Naive thymus-derived CD8-positive, alpha-beta T cell (primary cell): ENCODE measurements around the gene GEMIN2. TPM values are rescaled to one million over a fixed set of nuclear protein-coding genes. Genes with fewer than 3 reads are reported as not detected.
A peak's percentile ranks its signal among the peaks of the same experiment; 100 is the strongest.
"Not testable (repeated sequence)": the region's sequence is repeated elsewhere in the genome, so short reads cannot be mapped to it uniquely, and the experiment has no call there.

Source experiments
- ATAC-seq, 2 donors: fragments of 150-1000 bp; cut with Tn5 transposase in 1 of 2; sonication (Bioruptor Pico), chemical (Tn5 transposase) in 1 of 2; 1 replicate in 1 of 2; 2 replicates in 1 of 2; pipeline ENCODE4 v1.10.0; 2021; ENCODE audit warnings: mild to moderate bottlenecking in 2 of 2, moderate library complexity in 2 of 2
- POLR2A ChIA-PET: fragments of 350-600 bp; sonication (Branson Sonifier 250); formaldehyde crosslinking; loops from one replicate; lab custom pipeline; 2021; ENCODE audit warnings: antibody characterized with exemption; lab: Charles Lee
- DNase-seq, 10 donors: peaks; one replicate each; pipeline versions ENCODE4 v3.0.0 to v3.0.0-alpha.2; 2020 to 2022
- H3K27ac Mint-ChIP-seq, 10 donors: one replicate each; pipeline ENCODE4 v1.8.0; 2020 to 2022; ENCODE audit warnings: mild to moderate bottlenecking in 10 of 10, mixed read lengths in 10 of 10, moderate library complexity in 4 of 10, inconsistent platforms in 1 of 10
- H3K27me3 Mint-ChIP-seq, 5 donors: one replicate each; pipeline ENCODE4 v1.8.0; 2021 to 2022; ENCODE audit warnings: mixed read lengths in 5 of 5
- H3K36me3 Mint-ChIP-seq, 3 donors: one replicate each; pipeline ENCODE4 v1.8.0; 2020 to 2022; ENCODE audit warnings: mixed read lengths in 3 of 3, mild to moderate bottlenecking in 2 of 3, inconsistent platforms in 1 of 3
- H3K4me1 Mint-ChIP-seq, 4 donors: one replicate each; pipeline ENCODE4 v1.8.0; 2021 to 2022; ENCODE audit warnings: mixed read lengths in 4 of 4
- H3K4me3 Mint-ChIP-seq, 10 donors: one replicate each; pipeline ENCODE4 v1.8.0; 2020 to 2022; ENCODE audit warnings: mild to moderate bottlenecking in 10 of 10, mixed read lengths in 10 of 10, moderate library complexity in 6 of 10, inconsistent platforms in 1 of 10
- H3K9me3 Mint-ChIP-seq, 9 donors: one replicate each; pipeline ENCODE4 v1.8.0; 2020 to 2022; ENCODE audit warnings: mixed read lengths in 9 of 9, mild to moderate bottlenecking in 3 of 9, inconsistent platforms in 1 of 9, moderate library complexity in 1 of 9
- polyA plus RNA-seq, 3 donors: library from polyadenylated mRNA; unstranded; fragments of 300-500 nt; fragmentation: Illumina TruSeq; gene quantifications; one replicate each; pipeline ENCODE4 v1.2.3, GENCODE V29; 2021
- total RNA-seq, 8 experiments: library from RNA in 2 of 8; stranded (reverse) in 2 of 8; gene quantifications; one replicate each; pipeline ENCODE4 v1.2.3 and lab custom pipeline; 2021 to 2026

The GEMIN2 gene
- total and polyA plus RNA-seq, 5 experiments from 2014 or later, result 10.5 to 19.7 (median 17.0) TPM

DNA sequence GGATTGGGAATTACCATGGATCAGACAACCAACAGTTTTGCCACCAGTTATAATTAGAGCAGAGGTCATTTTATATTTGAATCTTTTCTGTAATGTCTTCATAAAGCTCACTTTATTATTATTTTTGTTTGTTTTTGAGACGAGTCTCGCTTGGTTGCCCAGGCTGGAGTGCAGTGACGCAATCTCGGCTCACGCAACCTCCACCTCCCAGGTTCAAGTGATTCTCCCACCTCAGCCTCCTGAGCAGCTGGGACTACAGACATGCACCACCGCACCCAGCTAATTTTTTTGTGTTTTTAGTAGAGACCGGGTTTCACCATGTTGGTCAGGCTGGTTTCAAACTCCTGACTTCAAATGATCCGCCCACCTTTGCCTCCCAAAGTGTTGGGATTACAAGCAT is 23.7 kb downstream of the GEMIN2 start:
- H3K9me3 Mint-ChIP-seq, H3K4me1 Mint-ChIP-seq, H3K27me3 Mint-ChIP-seq, H3K4me3 Mint-ChIP-seq, ATAC-seq, DNase-seq: not testable (repeated sequence)
- POLR2A ChIA-PET, result interaction anchor here (1.0 kb wide), 1 partner anchor 33 kb away, joined by 3 read pairs; the partner anchor contains the start of gene TRAPPC6B
- peaks cover 5 to 74% (median 27%) of the 10 kb centered on the region in 3 donors for H3K36me3 Mint-ChIP-seq
- peak overlapping the region in 3 of 10 donors; percentile 5 to 52 (median 47) for H3K27ac Mint-ChIP-seq

DNA sequence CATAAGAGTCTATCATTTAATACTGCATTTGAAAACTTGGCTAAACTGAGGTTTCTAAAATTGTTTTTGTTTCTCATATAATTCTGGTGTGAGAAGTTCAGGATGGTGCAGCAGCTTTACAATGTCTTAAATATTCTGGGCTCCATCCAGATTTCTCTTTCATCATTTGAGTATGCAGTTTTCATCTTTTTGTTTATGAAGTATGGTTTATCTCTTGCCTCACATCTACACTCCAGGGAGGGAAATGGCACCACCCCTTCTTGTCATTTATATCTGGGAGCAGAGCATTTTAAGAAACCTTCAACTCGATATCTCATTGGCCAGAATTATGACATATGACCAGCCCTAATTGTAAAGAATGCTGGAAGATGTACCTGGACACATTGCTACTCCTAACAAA is 24.3 kb downstream of the GEMIN2 start:
- ATAC-seq, result no peak
- Mint-ChIP-seq H3K27me3 (no peaks in the 10 kb centered on the region), H3K4me1 (peaks cover 0 to 5% (median 2%) of the 10 kb centered on the region in 4 donors), H3K9me3 (peaks cover 0 to 9% (median 4%) of the 10 kb centered on the region in 9 donors), H3K36me3 (peaks cover 9 to 75% (median 32%) of the 10 kb centered on the region in 3 donors), H3K4me3 (no peak overlapping the region), H3K27ac (peak overlapping the region in 5 of 10 donors; percentile 29 to 57 (median 47))
- POLR2A ChIA-PET, result interaction anchor here (1.0 kb wide), 1 partner anchor 32 kb away, joined by 3 read pairs; the partner anchor contains the start of gene TRAPPC6B
- DNase-seq, result no peak

DNA sequence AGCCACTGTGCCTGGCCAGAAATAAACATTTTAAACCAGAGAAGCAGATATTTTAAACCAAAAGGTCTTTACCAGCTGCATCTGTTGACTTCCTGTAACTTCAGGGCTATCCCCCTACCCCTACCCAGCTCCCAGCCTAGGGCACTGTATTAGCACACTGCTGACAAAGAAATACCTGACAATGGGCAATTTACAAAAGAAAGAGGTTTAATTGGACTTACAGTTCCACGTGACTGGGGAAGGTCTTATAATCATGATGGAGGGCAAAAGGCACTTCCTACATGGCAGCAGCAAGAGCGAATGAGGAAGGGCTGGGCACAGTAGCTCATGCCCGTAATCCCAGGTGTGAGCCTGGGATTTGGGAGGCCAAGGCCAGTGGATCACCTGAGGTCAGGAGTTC is 26.0 kb downstream of the GEMIN2 start:
- POLR2A ChIA-PET, result interaction anchor here (0.7 kb wide), 1 partner anchor 17 kb away, joined by 4 read pairs; no protein-coding TSS in a partner anchor
- Mint-ChIP-seq H3K4me1 (peaks cover 0 to 5% (median 2%) of the 10 kb centered on the region in 4 donors), H3K36me3 (peaks cover 9 to 58% (median 30%) of the 10 kb centered on the region in 3 donors), H3K4me3 (no peak overlapping the region), H3K27ac (peak overlapping the region in 4 of 10 donors; percentile 4 to 19 (median 9)), H3K27me3 (no peaks in the 10 kb centered on the region), H3K9me3 (peaks cover 0 to 9% (median 4%) of the 10 kb centered on the region in 9 donors)
- ATAC-seq (no peak), DNase-seq (no peak)

DNA sequence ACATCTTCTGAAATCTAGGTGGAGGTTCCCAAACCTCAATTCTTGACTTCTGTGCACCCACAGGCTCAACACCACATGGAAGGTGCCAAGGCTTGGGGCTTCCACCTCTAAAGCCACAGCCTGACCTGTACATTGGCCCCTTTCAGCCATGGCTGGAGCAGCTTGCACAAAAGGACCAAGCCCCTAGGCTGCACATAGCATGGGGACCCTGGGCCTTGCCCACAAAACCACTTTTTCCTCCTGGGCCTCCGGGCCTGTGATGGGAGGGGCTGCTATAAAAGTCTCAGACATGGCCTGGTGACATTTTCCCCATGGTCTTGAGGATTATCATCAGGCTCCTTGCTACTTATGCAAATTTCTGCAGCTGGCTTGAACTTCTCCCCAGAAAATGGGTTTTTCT is 27.5 kb downstream of the GEMIN2 start:
- H3K4me3 Mint-ChIP-seq, H3K4me1 Mint-ChIP-seq, ATAC-seq, H3K27ac Mint-ChIP-seq, POLR2A ChIA-PET, H3K27me3 Mint-ChIP-seq, H3K9me3 Mint-ChIP-seq, DNase-seq: not testable (repeated sequence)
- H3K36me3 Mint-ChIP-seq, result peaks cover 9 to 50% (median 28%) of the 10 kb centered on the region in 3 donors

DNA sequence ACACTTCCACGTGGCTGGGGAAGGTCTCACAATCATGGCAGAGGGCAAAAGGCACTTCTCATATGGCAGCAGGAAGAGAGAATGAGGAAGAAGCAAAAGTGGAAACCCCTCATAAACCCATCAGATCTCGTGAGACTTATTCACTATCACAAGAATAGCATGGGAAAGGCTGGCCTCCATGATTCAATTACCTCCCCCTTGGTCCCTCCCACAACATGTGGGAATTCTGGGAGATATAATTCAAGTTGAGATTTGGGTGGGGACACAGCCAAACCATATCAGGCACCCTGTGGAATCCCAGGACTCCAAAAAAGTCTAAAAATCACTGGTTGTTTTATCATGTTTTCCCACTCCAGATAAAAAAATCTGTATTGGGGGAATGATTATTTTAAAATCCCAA is 29.1 kb downstream of the GEMIN2 start:
- H3K4me3 Mint-ChIP-seq, H3K27me3 Mint-ChIP-seq, DNase-seq, POLR2A ChIA-PET, ATAC-seq, H3K4me1 Mint-ChIP-seq, H3K9me3 Mint-ChIP-seq: not testable (repeated sequence)
- peak overlapping the region in 1 of 10 donors; percentile 14 for H3K27ac Mint-ChIP-seq
- H3K36me3 Mint-ChIP-seq, result peaks cover 6 to 51% (median 36%) of the 10 kb centered on the region in 3 donors

DNA sequence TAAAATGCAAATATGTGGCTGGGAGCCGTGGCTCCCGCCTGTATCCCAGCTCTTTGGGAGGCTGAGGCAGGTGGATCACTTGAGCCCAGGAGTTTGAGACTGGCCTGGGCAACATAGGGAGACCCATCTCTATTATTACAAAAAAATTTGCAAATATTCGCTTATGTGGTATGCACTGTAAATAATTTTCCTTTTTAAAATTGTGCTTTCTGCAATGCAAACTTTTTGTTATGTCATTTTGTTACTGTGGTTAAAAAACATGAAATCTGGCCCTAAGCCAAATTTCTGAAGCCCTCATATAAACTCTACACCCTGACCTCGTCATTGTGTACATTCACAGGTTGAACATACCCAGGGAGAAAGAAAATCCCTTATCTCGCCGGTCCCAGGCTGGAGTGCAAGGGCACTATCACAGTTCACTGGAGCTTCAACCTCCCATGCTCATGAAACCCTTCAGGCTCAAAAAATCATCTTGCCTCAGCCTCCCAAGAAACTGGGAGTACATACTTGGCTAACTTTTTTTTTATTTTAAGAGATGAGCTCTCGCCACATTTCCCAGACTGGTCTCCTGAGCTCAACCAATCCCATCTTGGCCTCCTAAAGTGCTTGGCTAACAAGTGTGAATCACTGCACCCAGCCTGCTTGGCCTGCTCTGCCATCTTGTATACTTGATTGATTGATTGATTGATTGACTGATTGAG is 31.3 kb downstream of the GEMIN2 start:
- H3K36me3 Mint-ChIP-seq, result peaks cover 6 to 52% (median 39%) of the 10 kb centered on the region in 3 donors
- peaks cover 0 to 8% (median 4%) of the 10 kb centered on the region in 9 donors for H3K9me3 Mint-ChIP-seq
- H3K27ac Mint-ChIP-seq, result peak overlapping the region in 1 of 10 donors; percentile 60
- POLR2A ChIA-PET, result interaction anchor here (0.8 kb wide), 1 partner anchor 25 kb away, joined by 3 read pairs; the partner anchor contains the start of gene TRAPPC6B
- DNase-seq (no peak), ATAC-seq (no peak)
- peaks cover 0 to 5% (median 2%) of the 10 kb centered on the region in 4 donors for H3K4me1 Mint-ChIP-seq
- H3K27me3 Mint-ChIP-seq, result no peaks in the 10 kb centered on the region
- H3K4me3 Mint-ChIP-seq, result no peak overlapping the region

DNA sequence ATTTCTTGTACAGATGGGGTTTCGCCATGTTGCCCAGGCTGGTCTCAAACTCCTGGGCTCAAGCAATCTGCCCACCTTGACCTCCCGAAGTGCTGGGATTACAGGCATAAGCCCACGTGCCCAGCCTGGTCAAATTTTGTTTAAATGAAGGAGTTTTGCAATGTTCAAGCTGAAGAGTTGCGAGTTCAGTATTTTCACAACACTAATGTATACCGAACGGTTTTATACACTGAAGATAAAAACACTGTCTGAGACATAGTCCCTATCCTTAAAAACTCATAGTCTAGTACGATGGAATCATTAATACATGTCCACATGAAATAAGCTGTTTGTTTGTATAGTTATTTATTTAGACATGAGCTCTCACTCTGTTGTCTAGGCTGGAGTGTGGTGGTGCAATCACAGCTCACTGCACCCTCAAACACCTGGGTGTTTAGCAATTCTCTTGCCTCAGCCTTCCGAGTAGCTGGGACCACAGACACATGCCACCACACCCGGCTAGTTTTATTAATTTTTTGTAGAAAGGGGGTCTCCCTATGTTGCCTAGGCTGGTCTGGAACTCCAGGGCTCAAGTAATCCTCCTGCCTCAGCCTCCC is 40.6 kb downstream of the GEMIN2 start:
- DNase-seq (no peak), ATAC-seq (no peak)
- Mint-ChIP-seq H3K36me3 (peaks cover 0 to 74% (median 9%) of the 10 kb centered on the region in 3 donors), H3K4me3 (no peak overlapping the region), H3K4me1 (peaks cover 0 to 3% (median 0%) of the 10 kb centered on the region in 4 donors), H3K9me3 (no peaks in the 10 kb centered on the region), H3K27ac (peak overlapping the region in 1 of 10 donors; percentile 43), H3K27me3 (no peaks in the 10 kb centered on the region)
- POLR2A ChIA-PET, result no interaction called here

DNA sequence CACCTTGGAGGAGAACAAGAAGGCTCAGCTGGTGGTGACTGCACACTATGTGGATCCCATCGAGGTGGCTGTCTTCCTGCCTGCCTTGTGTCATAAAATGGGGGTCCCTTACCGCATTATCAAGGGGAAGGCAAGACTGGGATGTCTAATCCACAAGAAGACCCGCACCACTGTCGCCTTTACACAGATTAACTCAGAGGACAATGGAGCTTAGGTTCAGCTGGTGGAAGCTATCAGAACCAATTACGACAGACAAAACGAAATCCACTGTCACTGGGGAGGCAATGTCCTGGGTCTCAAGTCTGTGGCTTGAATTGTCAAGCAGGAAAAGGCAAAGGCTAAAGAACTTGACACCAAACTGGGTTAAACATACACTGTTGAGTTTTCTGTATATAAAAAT is 43.4 kb downstream of the GEMIN2 start:
- no peaks in the 10 kb centered on the region for H3K9me3 Mint-ChIP-seq
- no peaks in the 10 kb centered on the region for H3K27me3 Mint-ChIP-seq
- peaks cover 8 to 28% (median 19%) of the 10 kb centered on the region in 4 donors for H3K4me1 Mint-ChIP-seq
- POLR2A ChIA-PET, result no interaction called here
- H3K4me3 Mint-ChIP-seq, result no peak overlapping the region
- DNase-seq (no peak), ATAC-seq (no peak)
- H3K27ac Mint-ChIP-seq, result no peak overlapping the region
- H3K36me3 Mint-ChIP-seq, result peaks cover 2 to 74% (median 3%) of the 10 kb centered on the region in 3 donors

DNA sequence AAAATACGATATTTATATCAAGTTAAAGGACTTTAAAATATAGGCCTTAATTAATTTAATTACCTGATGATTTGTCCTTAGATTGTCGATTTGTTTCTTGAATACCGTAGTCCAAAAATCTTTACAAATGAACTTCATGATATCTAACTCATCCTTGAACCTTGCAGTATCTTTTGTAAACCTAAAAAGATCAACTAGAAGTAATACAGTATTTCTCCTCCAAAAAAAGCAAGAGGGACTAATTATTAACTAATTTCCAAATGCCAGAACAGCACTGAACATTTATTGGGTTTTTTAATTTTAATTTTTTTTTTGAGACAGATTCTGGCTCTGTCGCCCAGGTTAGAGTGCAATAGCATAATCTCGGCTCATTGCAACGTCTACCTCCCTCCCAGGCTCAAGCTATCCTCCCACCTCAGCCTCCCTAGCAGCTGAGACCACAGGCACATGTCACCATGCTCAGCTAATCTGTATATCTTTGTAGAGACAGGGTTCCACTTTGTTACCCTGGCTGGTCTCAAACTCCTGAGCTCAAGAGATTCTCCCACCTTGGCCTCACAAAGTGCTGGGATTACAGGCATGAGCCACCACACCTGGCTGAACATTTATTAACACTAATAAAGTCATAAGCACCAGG is 44.2 kb downstream of the GEMIN2 start:
- DNase-seq (no peak), ATAC-seq (no peak)
- Mint-ChIP-seq H3K27me3 (no peaks in the 10 kb centered on the region), H3K27ac (peak overlapping the region in 3 of 10 donors; percentile 7 to 47 (median 22)), H3K9me3 (no peaks in the 10 kb centered on the region), H3K4me3 (no peak overlapping the region), H3K4me1 (peaks cover 11 to 32% (median 25%) of the 10 kb centered on the region in 4 donors), H3K36me3 (peaks cover 6 to 74% (median 7%) of the 10 kb centered on the region in 3 donors)
- POLR2A ChIA-PET, result no interaction called here

DNA sequence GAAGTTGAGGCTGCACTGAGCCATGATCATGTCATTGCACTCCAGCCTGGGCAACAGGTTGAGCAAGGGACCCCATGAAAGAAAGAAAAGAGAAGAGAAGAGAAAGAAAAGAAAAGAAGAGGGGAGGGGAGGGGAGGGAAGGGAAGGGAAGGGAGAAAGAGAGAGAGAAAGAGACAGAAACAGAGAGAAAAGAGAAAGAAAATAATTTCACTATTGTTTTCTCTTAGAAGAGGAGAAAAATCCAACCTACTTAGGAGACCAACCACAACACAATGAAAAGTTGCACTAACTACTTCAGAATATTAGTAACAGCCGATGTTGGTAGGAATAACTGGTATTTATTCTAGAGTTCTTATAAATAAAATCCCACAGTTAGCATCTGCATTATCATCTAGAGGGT is 46.4 kb downstream of the GEMIN2 start:
- Mint-ChIP-seq H3K9me3 (no peaks in the 10 kb centered on the region), H3K4me3 (no peak overlapping the region), H3K4me1 (peaks cover 14 to 46% (median 35%) of the 10 kb centered on the region in 4 donors), H3K27ac (peak overlapping the region in 5 of 10 donors; percentile 31 to 71 (median 43)), H3K36me3 (peaks cover 6 to 73% (median 7%) of the 10 kb centered on the region in 3 donors), H3K27me3 (no peaks in the 10 kb centered on the region)
- ATAC-seq, result no peak
- DNase-seq, result no peak
- POLR2A ChIA-PET, result no interaction called here

DNA sequence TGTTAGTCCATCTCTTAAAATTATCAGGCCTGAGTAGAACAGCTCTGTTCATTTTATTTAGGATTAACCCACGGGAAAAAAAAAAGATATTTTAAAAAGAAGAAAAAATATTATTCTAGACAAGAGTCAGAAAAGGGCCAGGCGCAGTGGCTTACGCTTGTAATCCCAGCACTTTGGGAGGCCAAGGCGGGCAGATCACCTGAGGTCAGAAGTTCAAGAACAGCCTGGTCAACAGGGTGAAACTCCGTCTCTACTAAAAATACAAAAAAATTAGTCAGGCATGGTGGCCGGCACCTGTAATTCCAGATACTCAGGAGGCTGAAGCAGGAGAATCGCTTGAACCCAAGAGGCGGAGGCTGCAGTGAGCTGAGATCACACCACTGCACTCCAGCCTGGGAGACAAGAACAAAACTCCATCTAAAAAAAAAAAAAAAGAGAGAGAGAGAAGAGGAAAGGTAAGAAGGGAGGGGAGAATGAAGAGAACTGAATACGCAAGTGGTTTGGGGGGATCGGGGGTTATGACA is 53.7 kb downstream of the GEMIN2 start:
- not testable (repeated sequence) for H3K27me3 Mint-ChIP-seq, DNase-seq, H3K9me3 Mint-ChIP-seq, ATAC-seq
- Mint-ChIP-seq H3K36me3 (peaks cover 0 to 33% (median 4%) of the 10 kb centered on the region in 3 donors), H3K27ac (peak overlapping the region in 4 of 10 donors; percentile 11 to 70 (median 36)), H3K4me3 (peak overlapping the region in 9 of 10 donors; percentile 68 to 99 (median 93)), H3K4me1 (peaks cover 24 to 61% (median 51%) of the 10 kb centered on the region in 4 donors)
- POLR2A ChIA-PET, result interaction anchor here (1.0 kb wide), 2 partner anchors 66 to 264 kb away, joined by 4 to 5 read pairs; partner anchors contain the start of gene FBXO33

DNA sequence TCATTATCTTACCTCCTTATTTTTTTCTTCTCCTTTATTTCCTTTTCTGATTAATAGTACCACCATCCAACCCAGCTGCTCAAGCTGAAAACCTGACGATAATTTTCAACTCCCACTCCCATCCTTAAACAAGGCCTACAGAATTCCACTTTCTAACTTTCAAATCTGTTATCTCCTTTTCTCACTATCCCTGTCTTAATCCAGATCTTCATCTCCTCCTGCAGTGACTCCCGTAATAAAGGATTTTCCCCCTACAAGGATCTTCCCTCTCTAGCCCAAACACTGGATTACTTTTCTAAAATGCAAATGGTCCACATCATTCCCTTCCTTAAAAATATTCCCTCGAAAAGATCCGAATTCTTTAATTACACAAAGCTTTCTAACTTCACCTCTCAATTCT is 54.5 kb downstream of the GEMIN2 start:
- H3K9me3 Mint-ChIP-seq, result no peaks in the 10 kb centered on the region
- no peaks in the 10 kb centered on the region for H3K27me3 Mint-ChIP-seq
- POLR2A ChIA-PET, result interaction anchor here (1.0 kb wide), 1 partner anchor 66 kb away, joined by 4 read pairs; no protein-coding TSS in a partner anchor
- peak overlapping the region; percentile 15 to 99 (median 53) for H3K27ac Mint-ChIP-seq
- DNase-seq (no peak), ATAC-seq (no peak)
- H3K36me3 Mint-ChIP-seq, result peaks cover 0 to 28% (median 3%) of the 10 kb centered on the region in 3 donors
- H3K4me3 Mint-ChIP-seq, result peak overlapping the region; percentile 68 to 99 (median 94)
- peaks cover 24 to 60% (median 47%) of the 10 kb centered on the region in 4 donors for H3K4me1 Mint-ChIP-seq
